Measurements from ENCODE around the gene LCOR.
"Not testable (repeated sequence)": the region's sequence is repeated elsewhere in the genome, so short reads cannot be mapped to it uniquely, and the experiment has no call there.

LCOR gene

GRCh38 chr10:97024168-97025073 is 192.3 kb downstream of the LCOR start:
- no peaks in the 10 kb centered on the region for H3K27me3 ChIP-seq (replicated peaks; ENCODE audit: control insufficient read depth, insufficient read depth, low read length, poor library complexity, severe bottlenecking)
- no peak overlapping the region for H3K4me3 ChIP-seq (ENCODE audit: insufficient read depth, low read depth, low read length, poor library complexity, severe bottlenecking)
- no peak overlapping the region for H3K27ac ChIP-seq (ENCODE audit: insufficient read depth, low read length, poor library complexity, severe bottlenecking)
- H3K36me3 ChIP-seq (ENCODE audit: control insufficient read depth, insufficient read depth, low read length), result no peaks in the 10 kb centered on the region
- no peak for DNase-seq
- H3K9me3 ChIP-seq (ENCODE audit: control insufficient read depth, low read length), result no peaks in the 10 kb centered on the region
- no peaks in the 10 kb centered on the region for H3K4me1 ChIP-seq (ENCODE audit: control insufficient read depth, insufficient read depth, low read length, poor library complexity, severe bottlenecking)

GRCh38 chr10:97025613-97026242 is 193.6 kb downstream of the LCOR start:
- Histone ChIP-seq H3K27me3 (replicated peaks; ENCODE audit: control insufficient read depth, insufficient read depth, low read length, poor library complexity, severe bottlenecking) (no peaks in the 10 kb centered on the region), H3K4me1 (ENCODE audit: control insufficient read depth, insufficient read depth, low read length, poor library complexity, severe bottlenecking) (no peaks in the 10 kb centered on the region)

GRCh38 chr10:97028126-97028831 is 196.2 kb downstream of the LCOR start:
- Histone ChIP-seq H3K4me3 (ENCODE audit: insufficient read depth, low read depth, low read length, poor library complexity, severe bottlenecking) (no peak overlapping the region), H3K9me3 (ENCODE audit: control insufficient read depth, low read length) (no peaks in the 10 kb centered on the region), H3K27me3 (replicated peaks; ENCODE audit: control insufficient read depth, insufficient read depth, low read length, poor library complexity, severe bottlenecking) (no peaks in the 10 kb centered on the region), H3K4me1 (ENCODE audit: control insufficient read depth, insufficient read depth, low read length, poor library complexity, severe bottlenecking) (no peaks in the 10 kb centered on the region), H3K36me3 (ENCODE audit: control insufficient read depth, insufficient read depth, low read length) (no peaks in the 10 kb centered on the region), H3K27ac (ENCODE audit: insufficient read depth, low read length, poor library complexity, severe bottlenecking) (no peak overlapping the region)
- no peak for DNase-seq

More at GRCh38 chr10:97025613-97026242, 193.6 kb downstream of the LCOR start:
- no peaks in the 10 kb centered on the region for H3K36me3 ChIP-seq (ENCODE audit: control insufficient read depth, insufficient read depth, low read length)
- no peak overlapping the region for H3K27ac ChIP-seq (ENCODE audit: insufficient read depth, low read length, poor library complexity, severe bottlenecking)
- H3K9me3 ChIP-seq (ENCODE audit: control insufficient read depth, low read length), result no peaks in the 10 kb centered on the region
- DNase-seq, result peak in 2 of 3 donors; percentile 2 to 18
- no peak overlapping the region for H3K4me3 ChIP-seq (ENCODE audit: insufficient read depth, low read depth, low read length, poor library complexity, severe bottlenecking)

- Histone ChIP-seq H3K36me3 (ENCODE audit: control insufficient read depth, insufficient read depth, low read length) (no peaks in the 10 kb centered on the region), H3K27me3 (replicated peaks; ENCODE audit: control insufficient read depth, insufficient read depth, low read length, poor library complexity, severe bottlenecking) (no peaks in the 10 kb centered on the region), H3K4me3 (ENCODE audit: insufficient read depth, low read depth, low read length, poor library complexity, severe bottlenecking) (no peak overlapping the region), H3K9me3 (ENCODE audit: control insufficient read depth, low read length) (no peaks in the 10 kb centered on the region), H3K4me1 (ENCODE audit: control insufficient read depth, insufficient read depth, low read length, poor library complexity, severe bottlenecking) (no peaks in the 10 kb centered on the region), H3K27ac (ENCODE audit: insufficient read depth, low read length, poor library complexity, severe bottlenecking) (no peak overlapping the region)
- DNase-seq, result no peak
These were observed 196.7 kb downstream of the LCOR start for GRCh38 chr10:97028832-97029178.

GRCh38 chr10:97029271-97029670 is 197.2 kb downstream of the LCOR start:
- no peaks in the 10 kb centered on the region for H3K36me3 ChIP-seq (ENCODE audit: control insufficient read depth, insufficient read depth, low read length)
- no peaks in the 10 kb centered on the region for H3K27me3 ChIP-seq (replicated peaks; ENCODE audit: control insufficient read depth, insufficient read depth, low read length, poor library complexity, severe bottlenecking)
- no peak overlapping the region for H3K27ac ChIP-seq (ENCODE audit: insufficient read depth, low read length, poor library complexity, severe bottlenecking)
- H3K4me1 ChIP-seq (ENCODE audit: control insufficient read depth, insufficient read depth, low read length, poor library complexity, severe bottlenecking), result no peaks in the 10 kb centered on the region
- no peak overlapping the region for H3K4me3 ChIP-seq (ENCODE audit: insufficient read depth, low read depth, low read length, poor library complexity, severe bottlenecking)
- no peaks in the 10 kb centered on the region for H3K9me3 ChIP-seq (ENCODE audit: control insufficient read depth, low read length)
- no peak for DNase-seq

GRCh38 chr10:97030894-97031293 is 198.8 kb downstream of the LCOR start:
- H3K27ac ChIP-seq (ENCODE audit: insufficient read depth, low read length, poor library complexity, severe bottlenecking), result no peak overlapping the region

GRCh38 chr10:97031459-97031858 is 199.4 kb downstream of the LCOR start:
- Histone ChIP-seq H3K9me3 (ENCODE audit: control insufficient read depth, low read length) (no peaks in the 10 kb centered on the region), H3K36me3 (ENCODE audit: control insufficient read depth, insufficient read depth, low read length) (no peaks in the 10 kb centered on the region), H3K4me1 (ENCODE audit: control insufficient read depth, insufficient read depth, low read length, poor library complexity, severe bottlenecking) (no peaks in the 10 kb centered on the region), H3K4me3 (ENCODE audit: insufficient read depth, low read depth, low read length, poor library complexity, severe bottlenecking) (no peak overlapping the region), H3K27ac (ENCODE audit: insufficient read depth, low read length, poor library complexity, severe bottlenecking) (no peak overlapping the region), H3K27me3 (replicated peaks; ENCODE audit: control insufficient read depth, insufficient read depth, low read length, poor library complexity, severe bottlenecking) (no peaks in the 10 kb centered on the region)
- DNase-seq, result no peak

More at GRCh38 chr10:97030894-97031293, 198.8 kb downstream of the LCOR start:
- H3K27me3 ChIP-seq (replicated peaks; ENCODE audit: control insufficient read depth, insufficient read depth, low read length, poor library complexity, severe bottlenecking), result no peaks in the 10 kb centered on the region
- H3K36me3 ChIP-seq (ENCODE audit: control insufficient read depth, insufficient read depth, low read length), result no peaks in the 10 kb centered on the region
- no peaks in the 10 kb centered on the region for H3K4me1 ChIP-seq (ENCODE audit: control insufficient read depth, insufficient read depth, low read length, poor library complexity, severe bottlenecking)
- no peak for DNase-seq
- H3K9me3 ChIP-seq (ENCODE audit: control insufficient read depth, low read length), result no peaks in the 10 kb centered on the region
- no peak overlapping the region for H3K4me3 ChIP-seq (ENCODE audit: insufficient read depth, low read depth, low read length, poor library complexity, severe bottlenecking)

- H3K9me3 ChIP-seq (ENCODE audit: control insufficient read depth, low read length), result no peaks in the 10 kb centered on the region
- DNase-seq, result no peak
- H3K27ac ChIP-seq (ENCODE audit: insufficient read depth, low read length, poor library complexity, severe bottlenecking), result no peak overlapping the region
- no peak overlapping the region for H3K4me3 ChIP-seq (ENCODE audit: insufficient read depth, low read depth, low read length, poor library complexity, severe bottlenecking)
- H3K27me3 ChIP-seq (replicated peaks; ENCODE audit: control insufficient read depth, insufficient read depth, low read length, poor library complexity, severe bottlenecking), result no peaks in the 10 kb centered on the region
- H3K36me3 ChIP-seq (ENCODE audit: control insufficient read depth, insufficient read depth, low read length), result no peaks in the 10 kb centered on the region
- H3K4me1 ChIP-seq (ENCODE audit: control insufficient read depth, insufficient read depth, low read length, poor library complexity, severe bottlenecking), result no peaks in the 10 kb centered on the region
These were observed 200.5 kb downstream of the LCOR start for GRCh38 chr10:97032624-97033023.

- not testable (repeated sequence) for H3K4me3 ChIP-seq (ENCODE audit: insufficient read depth, low read depth, low read length, poor library complexity, severe bottlenecking); H3K9me3 ChIP-seq (ENCODE audit: control insufficient read depth, low read length); DNase-seq; H3K27ac ChIP-seq (ENCODE audit: insufficient read depth, low read length, poor library complexity, severe bottlenecking); H3K36me3 ChIP-seq (ENCODE audit: control insufficient read depth, insufficient read depth, low read length); H3K27me3 ChIP-seq (replicated peaks; ENCODE audit: control insufficient read depth, insufficient read depth, low read length, poor library complexity, severe bottlenecking); H3K4me1 ChIP-seq (ENCODE audit: control insufficient read depth, insufficient read depth, low read length, poor library complexity, severe bottlenecking)
These were observed 201.7 kb downstream of the LCOR start for GRCh38 chr10:97033841-97034240.

GRCh38 chr10:97034301-97034700 is 202.2 kb downstream of the LCOR start:
- H3K4me1 ChIP-seq (ENCODE audit: control insufficient read depth, insufficient read depth, low read length, poor library complexity, severe bottlenecking), result no peaks in the 10 kb centered on the region
- H3K4me3 ChIP-seq (ENCODE audit: insufficient read depth, low read depth, low read length, poor library complexity, severe bottlenecking), result no peak overlapping the region
- no peak overlapping the region for H3K27ac ChIP-seq (ENCODE audit: insufficient read depth, low read length, poor library complexity, severe bottlenecking)
- H3K9me3 ChIP-seq (ENCODE audit: control insufficient read depth, low read length), result no peaks in the 10 kb centered on the region
- no peaks in the 10 kb centered on the region for H3K36me3 ChIP-seq (ENCODE audit: control insufficient read depth, insufficient read depth, low read length)
- no peak for DNase-seq
- H3K27me3 ChIP-seq (replicated peaks; ENCODE audit: control insufficient read depth, insufficient read depth, low read length, poor library complexity, severe bottlenecking), result no peaks in the 10 kb centered on the region

Data from effector memory CD4-positive, alpha-beta T cell (primary cell).